Osteocyte (in vitro differentiated cells): ENCODE measurements around the gene STAT4. TPM values are rescaled to one million over a fixed set of nuclear protein-coding genes. Genes with fewer than 3 reads are reported as not detected.

Source experiments
- DNase-seq: peaks from one replicate; pipeline ENCODE4 v3.0.0; 2021; ENCODE audit warnings: mixed read lengths; ENCODE audit not compliant: unreplicated experiment; ENCODE audit errors: extremely low spot score
- H3K27ac Mint-ChIP-seq: one replicate; pipeline ENCODE4 v1.8.0; 2021; ENCODE audit warnings: mild to moderate bottlenecking, mixed read lengths; ENCODE audit not compliant: unreplicated experiment
- H3K27me3 Mint-ChIP-seq: one replicate; pipeline ENCODE4 v1.8.0; 2021; ENCODE audit warnings: mixed read lengths; ENCODE audit not compliant: unreplicated experiment
- H3K36me3 Mint-ChIP-seq: one replicate; pipeline ENCODE4 v1.8.0; 2021; ENCODE audit warnings: mixed read lengths; ENCODE audit not compliant: unreplicated experiment
- H3K4me1 Mint-ChIP-seq: one replicate; pipeline ENCODE4 v1.8.0; 2021; ENCODE audit warnings: mixed read lengths; ENCODE audit not compliant: unreplicated experiment
- H3K4me3 Mint-ChIP-seq: one replicate; pipeline ENCODE4 v1.8.0; 2021; ENCODE audit warnings: mild to moderate bottlenecking, moderate library complexity, mixed read lengths; ENCODE audit not compliant: unreplicated experiment
- H3K9me3 Mint-ChIP-seq: one replicate; pipeline ENCODE4 v1.8.0; 2021; ENCODE audit warnings: mixed read lengths; ENCODE audit not compliant: unreplicated experiment
- total RNA-seq: library from RNA; stranded (reverse); gene quantifications from 2 replicates; pipeline ENCODE4 v1.2.1, GENCODE V29; 2021
- TF ChIP-seq, protein P1 (sequence below): fragments of 200-600 bp; sonication (generic); IDR thresholded peaks from 2 replicates; pipeline ENCODE4 v1.5.0; 2021; ENCODE audit warnings: antibody characterized with exemption, mild to moderate bottlenecking, moderate library complexity

The STAT4 gene
- total RNA-seq, 1 donor from 2014 or later, result 1.3 TPM

DNA sequence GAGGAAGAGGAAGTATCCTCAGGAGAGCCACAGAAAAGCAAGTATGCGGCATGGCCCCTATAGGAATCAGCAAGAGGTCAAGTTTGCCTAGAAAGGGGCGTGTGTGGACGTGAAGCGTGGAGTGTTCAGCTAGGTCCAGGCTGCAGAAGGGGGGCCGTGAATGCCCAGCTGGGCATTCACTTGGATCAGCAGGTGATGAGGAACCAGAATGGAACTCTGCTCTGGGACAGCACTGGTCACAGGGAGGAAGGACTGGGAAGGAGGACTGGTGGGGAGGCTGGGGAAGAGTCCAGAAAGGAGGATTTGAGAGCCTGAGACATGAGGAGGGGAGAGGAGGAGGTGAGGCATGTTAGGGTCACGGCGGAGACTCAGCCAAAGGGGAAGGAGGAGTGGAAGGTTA is 156.6 kb downstream of the STAT4 start:
- Mint-ChIP-seq H3K4me1 (no peaks in the 10 kb centered on the region), H3K9me3 (no peaks in the 10 kb centered on the region), H3K27me3 (no peaks in the 10 kb centered on the region), H3K27ac (no peak overlapping the region), H3K36me3 (peaks cover 69% of the 10 kb centered on the region), H3K4me3 (no peak overlapping the region)
- TF ChIP-seq, protein P1, sequence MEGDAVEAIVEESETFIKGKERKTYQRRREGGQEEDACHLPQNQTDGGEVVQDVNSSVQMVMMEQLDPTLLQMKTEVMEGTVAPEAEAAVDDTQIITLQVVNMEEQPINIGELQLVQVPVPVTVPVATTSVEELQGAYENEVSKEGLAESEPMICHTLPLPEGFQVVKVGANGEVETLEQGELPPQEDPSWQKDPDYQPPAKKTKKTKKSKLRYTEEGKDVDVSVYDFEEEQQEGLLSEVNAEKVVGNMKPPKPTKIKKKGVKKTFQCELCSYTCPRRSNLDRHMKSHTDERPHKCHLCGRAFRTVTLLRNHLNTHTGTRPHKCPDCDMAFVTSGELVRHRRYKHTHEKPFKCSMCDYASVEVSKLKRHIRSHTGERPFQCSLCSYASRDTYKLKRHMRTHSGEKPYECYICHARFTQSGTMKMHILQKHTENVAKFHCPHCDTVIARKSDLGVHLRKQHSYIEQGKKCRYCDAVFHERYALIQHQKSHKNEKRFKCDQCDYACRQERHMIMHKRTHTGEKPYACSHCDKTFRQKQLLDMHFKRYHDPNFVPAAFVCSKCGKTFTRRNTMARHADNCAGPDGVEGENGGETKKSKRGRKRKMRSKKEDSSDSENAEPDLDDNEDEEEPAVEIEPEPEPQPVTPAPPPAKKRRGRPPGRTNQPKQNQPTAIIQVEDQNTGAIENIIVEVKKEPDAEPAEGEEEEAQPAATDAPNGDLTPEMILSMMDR, result no peak
- no peak for DNase-seq

DNA sequence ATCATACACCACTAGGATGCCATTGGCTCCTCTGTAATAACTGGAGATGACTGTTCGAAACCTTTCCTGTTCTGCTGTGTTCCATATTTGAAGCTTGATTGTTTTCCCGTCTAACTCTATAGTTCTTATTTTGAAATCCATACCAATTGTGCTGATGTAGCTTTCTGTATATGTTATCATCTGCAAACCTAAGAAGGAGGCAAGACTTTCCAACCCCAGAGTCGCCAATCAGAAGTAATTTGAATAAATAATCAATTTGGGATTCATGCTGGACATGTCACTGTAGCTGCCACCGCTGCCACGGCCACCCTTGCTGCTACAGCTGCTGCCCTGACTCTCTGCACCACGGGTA is 157.5 kb downstream of the STAT4 start:
- H3K36me3 Mint-ChIP-seq, result peaks cover 71% of the 10 kb centered on the region
- H3K4me1 Mint-ChIP-seq, result no peaks in the 10 kb centered on the region
- H3K27ac Mint-ChIP-seq, result no peak overlapping the region
- DNase-seq, result no peak
- TF ChIP-seq, protein P1, result no peak
- H3K27me3 Mint-ChIP-seq, result no peaks in the 10 kb centered on the region
- no peak overlapping the region for H3K4me3 Mint-ChIP-seq
- no peaks in the 10 kb centered on the region for H3K9me3 Mint-ChIP-seq

DNA sequence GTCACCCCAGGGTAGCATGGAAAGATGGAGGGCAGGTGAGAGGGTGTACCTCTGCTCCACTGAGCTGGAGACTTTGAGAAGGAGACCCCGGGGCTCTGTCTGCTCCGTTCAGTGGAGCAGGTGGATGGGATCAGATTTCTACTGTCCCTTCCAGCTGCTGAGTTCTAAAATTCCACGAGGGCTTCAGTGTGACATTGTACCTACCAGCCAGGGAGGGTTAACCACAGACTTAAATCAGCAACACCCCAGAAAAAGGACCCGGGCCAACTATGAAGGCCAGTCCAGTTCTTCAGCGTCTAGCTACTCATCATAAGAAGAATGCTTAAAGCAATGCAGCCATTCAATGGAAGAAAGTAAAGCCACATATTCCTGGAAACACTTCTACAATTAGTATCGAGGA is 160.7 kb downstream of the STAT4 start:
- no peak overlapping the region for H3K4me3 Mint-ChIP-seq
- peaks cover 70% of the 10 kb centered on the region for H3K36me3 Mint-ChIP-seq
- no peak for DNase-seq
- no peak overlapping the region for H3K27ac Mint-ChIP-seq
- TF ChIP-seq, protein P1, result no peak
- no peaks in the 10 kb centered on the region for H3K9me3 Mint-ChIP-seq
- no peaks in the 10 kb centered on the region for H3K4me1 Mint-ChIP-seq
- H3K27me3 Mint-ChIP-seq, result no peaks in the 10 kb centered on the region

DNA sequence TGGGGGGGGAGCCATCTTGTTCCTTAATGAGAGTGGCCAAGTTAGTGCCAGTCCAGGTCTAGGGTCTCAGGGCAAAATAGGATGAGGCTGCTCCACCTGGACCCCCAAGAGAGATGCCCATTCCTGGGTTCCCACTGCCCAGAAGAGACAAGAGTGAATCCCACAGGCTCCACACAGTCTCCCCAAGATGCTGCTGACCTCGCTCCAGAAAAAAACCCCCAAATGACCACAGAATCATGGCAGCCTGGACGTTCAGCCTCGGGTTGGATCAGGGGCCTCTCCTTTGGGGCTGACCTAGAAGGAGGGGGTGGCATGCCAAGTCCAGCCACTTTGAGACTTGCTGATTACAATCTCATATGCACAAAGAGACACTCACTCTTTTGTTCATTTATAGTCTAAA is 161.9 kb downstream of the STAT4 start:
- no peak overlapping the region for H3K27ac Mint-ChIP-seq
- no peaks in the 10 kb centered on the region for H3K27me3 Mint-ChIP-seq
- H3K4me3 Mint-ChIP-seq, result no peak overlapping the region
- peaks cover 74% of the 10 kb centered on the region for H3K36me3 Mint-ChIP-seq
- TF ChIP-seq, protein P1, result no peak
- no peak for DNase-seq
- H3K4me1 Mint-ChIP-seq, result no peaks in the 10 kb centered on the region
- H3K9me3 Mint-ChIP-seq, result no peaks in the 10 kb centered on the region

DNA sequence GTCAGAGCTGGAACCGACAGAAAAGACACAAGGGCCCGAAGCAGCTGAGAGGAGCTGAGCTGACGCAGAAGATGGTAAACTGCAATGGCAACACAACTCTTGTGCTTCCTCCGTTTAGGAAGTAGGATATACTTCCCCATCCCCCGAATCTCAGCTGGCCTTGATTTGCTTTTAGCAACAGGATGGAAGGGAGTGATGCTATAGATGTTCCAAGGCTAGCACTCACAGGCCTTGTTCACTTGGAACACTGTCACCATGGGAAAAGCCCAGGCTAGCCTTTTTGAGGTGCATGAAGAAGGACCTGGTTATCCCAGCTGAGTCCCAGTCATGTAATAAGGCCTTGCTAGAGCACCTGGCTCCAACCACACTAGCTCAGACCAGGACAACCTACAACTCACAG is 162.9 kb downstream of the STAT4 start:
- no peak overlapping the region for H3K27ac Mint-ChIP-seq
- no peak overlapping the region for H3K4me3 Mint-ChIP-seq
- no peaks in the 10 kb centered on the region for H3K27me3 Mint-ChIP-seq
- TF ChIP-seq, protein P1, result no peak
- DNase-seq, result no peak
- H3K36me3 Mint-ChIP-seq, result peaks cover 74% of the 10 kb centered on the region
- H3K4me1 Mint-ChIP-seq, result no peaks in the 10 kb centered on the region
- H3K9me3 Mint-ChIP-seq, result no peaks in the 10 kb centered on the region
